H1 (cell line): ENCODE measurements around the gene BFSP2. TPM values are rescaled to one million over a fixed set of nuclear protein-coding genes. Genes with fewer than 3 reads are reported as not detected.

Source experiments
- JUND ChIP-seq: IDR thresholded peaks from 2 replicates; pipeline ENCODE4 v1.6.1; 2011; ENCODE audit warnings: mild to moderate bottlenecking, improper control_type of control experiment, low read length
- PHF8 ChIP-seq: fragments of 200-600 bp; sonication (generic); conservative IDR thresholded peaks from 2 replicates; pipeline ENCODE4 v1.7.1; 2012; ENCODE audit warnings: low read depth, mild to moderate bottlenecking, inconsistent platforms, low read length, moderate library complexity
- polyA plus RNA-seq, 7 experiments: library from polyadenylated mRNA; depleted of rRNA in 3 of 7; stranded (reverse) in 5 of 7; unstranded in 2 of 7; fragments of >200 nt in 5 of 7; fragments of 200-250 nt in 2 of 7; gene quantifications; 1 replicate in 5 of 7; 2 replicates in 1 of 7; 4 replicates in 1 of 7; pipeline versions ENCODE4 v1.2.1 to v1.2.3, GENCODE V29; 2011 to 2013; ENCODE audit warnings: missing spikeins in 2 of 7, mixed read lengths in 2 of 7
- total RNA-seq: library from RNA; stranded (reverse); fragmentation: NEBNext Ultra II Directional; extraction: Animal tissue kit (Norgen Biotek cat#: 25700); gene quantifications from 2 replicates; pipeline ENCODE4 v1.2.1, GENCODE V29; 2021

The BFSP2 gene
- total and polyA plus RNA-seq, 2 of the 8 experiments (the other 6 are each of a cell fraction or from before 2014, with no cell fraction given), result not detected

GRCh38 chr3:133418361-133418760 lies 18.5 kb downstream of the BFSP2 start (continued):
- TF ChIP-seq JUND, result no peak
- TF ChIP-seq PHF8, result no peak
